ENCODE measurements around the gene SPRING1.
"Not testable (repeated sequence)": the region's sequence is repeated elsewhere in the genome, so short reads cannot be mapped to it uniquely, and the experiment has no call there.

SPRING1 gene

GRCh38 chr12:116754783-116755182 lies 16.9 kb upstream of the SPRING1 start:
- ATAC-seq, H3K27ac Mint-ChIP-seq, H3K27me3 Mint-ChIP-seq, DNase-seq, H3K4me3 Mint-ChIP-seq, H3K9me3 Mint-ChIP-seq: not testable (repeated sequence)
- H3K4me1 Mint-ChIP-seq: peaks cover 20% of the 10 kb centered on the region

- DNase-seq: not testable (repeated sequence)
Measured at GRCh38 chr12:116754097-116754496, 16.2 kb upstream of the SPRING1 start.

GRCh38 chr12:116750298-116750697 lies 12.4 kb upstream of the SPRING1 start:
- Mint-ChIP-seq H3K4me1 (no peaks in the 10 kb centered on the region), H3K27ac (no peak overlapping the region), H3K4me3 (no peak overlapping the region), H3K27me3 (no peaks in the 10 kb centered on the region), H3K9me3 (no peaks in the 10 kb centered on the region)
- DNase-seq (no peak), ATAC-seq (no peak)

More at GRCh38 chr12:116754097-116754496, 16.2 kb upstream of the SPRING1 start:
- not testable (repeated sequence) for H3K9me3 Mint-ChIP-seq, H3K4me3 Mint-ChIP-seq, ATAC-seq, H3K27me3 Mint-ChIP-seq, H3K27ac Mint-ChIP-seq
- peaks cover 17% of the 10 kb centered on the region for H3K4me1 Mint-ChIP-seq

GRCh38 chr12:116749884-116750283 lies 12.0 kb upstream of the SPRING1 start:
- Mint-ChIP-seq H3K27me3 (no peaks in the 10 kb centered on the region), H3K9me3 (no peaks in the 10 kb centered on the region), H3K4me1 (no peaks in the 10 kb centered on the region), H3K4me3 (no peak overlapping the region), H3K27ac (no peak overlapping the region)
- ATAC-seq: peak; percentile 54
- no peak for DNase-seq

GRCh38 chr12:116745554-116745953 lies 7.7 kb upstream of the SPRING1 start:
- no peaks in the 10 kb centered on the region for H3K4me1 Mint-ChIP-seq
- H3K4me3 Mint-ChIP-seq: no peak overlapping the region
- no peak for DNase-seq
- no peaks in the 10 kb centered on the region for H3K27me3 Mint-ChIP-seq
- H3K9me3 Mint-ChIP-seq: no peaks in the 10 kb centered on the region
- H3K27ac Mint-ChIP-seq: no peak overlapping the region
- ATAC-seq: no peak

GRCh38 chr12:116744766-116745165 lies 6.9 kb upstream of the SPRING1 start:
- no peaks in the 10 kb centered on the region for H3K27me3 Mint-ChIP-seq
- DNase-seq: no peak
- ATAC-seq: no peak
- H3K9me3 Mint-ChIP-seq: no peaks in the 10 kb centered on the region
- H3K4me1 Mint-ChIP-seq: no peaks in the 10 kb centered on the region
- no peak overlapping the region for H3K4me3 Mint-ChIP-seq
- no peak overlapping the region for H3K27ac Mint-ChIP-seq

GRCh38 chr12:116742787-116743186 lies 4.9 kb upstream of the SPRING1 start:
- H3K4me1 Mint-ChIP-seq: peaks cover 13% of the 10 kb centered on the region
- not testable (repeated sequence) for DNase-seq, H3K27ac Mint-ChIP-seq, H3K9me3 Mint-ChIP-seq, H3K4me3 Mint-ChIP-seq, ATAC-seq, H3K27me3 Mint-ChIP-seq

GRCh38 chr12:116739381-116739887 lies 1.6 kb upstream of the SPRING1 start:
- no peak overlapping the region for H3K4me3 Mint-ChIP-seq
- no peak for DNase-seq
- no peak overlapping the region for H3K27ac Mint-ChIP-seq
- H3K27me3 Mint-ChIP-seq: no peaks in the 10 kb centered on the region
- H3K4me1 Mint-ChIP-seq: peaks cover 34% of the 10 kb centered on the region
- no peak for ATAC-seq
- H3K9me3 Mint-ChIP-seq: no peaks in the 10 kb centered on the region

- Mint-ChIP-seq H3K27ac (peak overlapping the region; percentile 96 to 97), H3K9me3 (no peaks in the 10 kb centered on the region), H3K27me3 (no peaks in the 10 kb centered on the region), H3K4me3 (peak overlapping the region; percentile 88 to 94), H3K4me1 (peaks cover 38% of the 10 kb centered on the region)
- ATAC-seq (no peak), DNase-seq (peak in 1 of 2 donors; percentile 8)
Measured at GRCh38 chr12:116736962-116737773, 701 bp downstream of the SPRING1 start.

GRCh38 chr12:116735951-116736599 lies 1.8 kb downstream of the SPRING1 start:
- DNase-seq: no peak
- ATAC-seq: no peak
- Mint-ChIP-seq H3K4me3 (peak overlapping the region; percentile 88 to 94), H3K4me1 (peaks cover 38% of the 10 kb centered on the region), H3K27me3 (no peaks in the 10 kb centered on the region), H3K9me3 (no peaks in the 10 kb centered on the region), H3K27ac (peak overlapping the region in 1 of 2 donors; percentile 19)

GRCh38 chr12:116735084-116735483 lies 2.8 kb downstream of the SPRING1 start:
- peak overlapping the region in 1 of 2 donors; percentile 66 for H3K27ac Mint-ChIP-seq
- ATAC-seq: no peak
- DNase-seq: no peak
- peaks cover 38% of the 10 kb centered on the region for H3K4me1 Mint-ChIP-seq
- H3K27me3 Mint-ChIP-seq: no peaks in the 10 kb centered on the region
- no peaks in the 10 kb centered on the region for H3K9me3 Mint-ChIP-seq
- peak overlapping the region in 1 of 2 donors; percentile 35 for H3K4me3 Mint-ChIP-seq

GRCh38 chr12:116734156-116734768 lies 3.6 kb downstream of the SPRING1 start:
- Mint-ChIP-seq H3K27ac (no peak overlapping the region), H3K4me1 (peaks cover 36% of the 10 kb centered on the region), H3K9me3 (no peaks in the 10 kb centered on the region), H3K27me3 (no peaks in the 10 kb centered on the region), H3K4me3 (no peak overlapping the region)
- DNase-seq (no peak), ATAC-seq (no peak)

GRCh38 chr12:116731801-116732200 lies 6.1 kb downstream of the SPRING1 start:
- H3K9me3 Mint-ChIP-seq: no peaks in the 10 kb centered on the region
- H3K4me3 Mint-ChIP-seq: no peak overlapping the region
- no peaks in the 10 kb centered on the region for H3K27me3 Mint-ChIP-seq
- H3K27ac Mint-ChIP-seq: peak overlapping the region in 1 of 2 donors; percentile 19
- DNase-seq (no peak), ATAC-seq (no peak)
- peaks cover 31% of the 10 kb centered on the region for H3K4me1 Mint-ChIP-seq

- no peak for DNase-seq
- ATAC-seq: no peak
- no peaks in the 10 kb centered on the region for H3K27me3 Mint-ChIP-seq
- H3K4me3 Mint-ChIP-seq: no peak overlapping the region
- peaks cover 8% of the 10 kb centered on the region for H3K4me1 Mint-ChIP-seq
- H3K9me3 Mint-ChIP-seq: no peaks in the 10 kb centered on the region
- H3K27ac Mint-ChIP-seq: peak overlapping the region in 1 of 2 donors; percentile 36
Measured at GRCh38 chr12:116727891-116728290, 10.0 kb downstream of the SPRING1 start.

- H3K4me3 Mint-ChIP-seq: no peak overlapping the region
- ATAC-seq (no peak), DNase-seq (no peak)
- peaks cover 8% of the 10 kb centered on the region for H3K4me1 Mint-ChIP-seq
- no peaks in the 10 kb centered on the region for H3K27me3 Mint-ChIP-seq
- peak overlapping the region in 1 of 2 donors; percentile 82 for H3K27ac Mint-ChIP-seq
- H3K9me3 Mint-ChIP-seq: no peaks in the 10 kb centered on the region
Measured at GRCh38 chr12:116727261-116727660, 10.6 kb downstream of the SPRING1 start.

GRCh38 chr12:116726694-116727093 lies 11.2 kb downstream of the SPRING1 start:
- Mint-ChIP-seq H3K9me3 (no peaks in the 10 kb centered on the region), H3K27ac (no peak overlapping the region), H3K4me3 (no peak overlapping the region), H3K27me3 (no peaks in the 10 kb centered on the region), H3K4me1 (peaks cover 8% of the 10 kb centered on the region)
- no peak for ATAC-seq
- no peak for DNase-seq

All from stimulated activated naive CD8-positive, alpha-beta T cell treated with anti-CD3 and anti-CD28 coated beads, Interleukin-15, amount 100 ng/mL, for 72 hours (primary cell).